Fibroblast of villous mesenchyme (primary cell): ENCODE data around the gene KIRREL3. TPM values are rescaled to one million over a fixed set of nuclear protein-coding genes. Genes with fewer than 3 reads are reported as not detected.

Experiments
- DNase-seq: peaks from one replicate; pipeline ENCODE4 v3.0.0-alpha.2; 2010; ENCODE audit warnings: low read depth
- H3K4me3 ChIP-seq: 2 replicates; pipeline ENCODE4 v1.5.1; 2011; ENCODE audit warnings: low read depth, mild to moderate bottlenecking, low read length
- CTCF ChIP-seq: IDR thresholded peaks from 2 replicates; pipeline ENCODE4 v1.5.1; 2012; ENCODE audit warnings: low read depth, mild to moderate bottlenecking, low read length; ENCODE audit not compliant: insufficient read depth
- total RNA-seq: library from RNA; depleted of rRNA; stranded (reverse); fragments of >200 nt; gene quantifications from 2 replicates; pipeline ENCODE4 v1.2.3, GENCODE V29; 2012

The KIRREL3 gene
- total RNA-seq, 1 donor, result 9.9 TPM

DNA sequence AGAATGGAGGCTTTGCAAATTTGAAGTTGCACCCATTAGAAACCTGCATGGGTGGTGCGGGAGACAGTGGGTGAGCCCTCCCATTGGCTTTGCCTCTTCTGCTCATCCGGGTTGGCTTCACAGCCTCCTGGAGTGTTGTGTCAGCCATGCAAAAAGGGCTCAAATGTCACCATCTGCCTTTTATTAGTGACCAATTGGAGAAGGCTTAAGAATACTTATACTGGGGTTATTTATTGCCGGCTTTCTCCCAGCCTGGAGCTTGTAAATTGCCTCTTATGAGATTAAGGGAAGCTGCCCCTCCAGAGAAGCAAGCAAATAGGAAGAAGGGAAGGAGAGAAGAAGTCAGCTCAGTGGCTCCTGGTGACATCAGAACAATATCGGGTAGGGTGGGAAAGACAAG, 462.5 kb downstream of the KIRREL3 start:
- no peak for TF ChIP-seq CTCF
- H3K4me3 ChIP-seq, result no peak overlapping the region
- DNase-seq, result no peak

- no peak for DNase-seq
- no peak overlapping the region for H3K4me3 ChIP-seq
- TF ChIP-seq CTCF, result no peak
Observed at GRCh38 chr11:126537492-126537891, 463.1 kb downstream of the KIRREL3 start.

GRCh38 chr11:126534141-126534805, 466.3 kb downstream of the KIRREL3 start:
- H3K4me3 ChIP-seq, result no peak overlapping the region

GRCh38 chr11:126533560-126533959, 467.0 kb downstream of the KIRREL3 start:
- H3K4me3 ChIP-seq, result no peak overlapping the region
- TF ChIP-seq CTCF, result no peak
- no peak for DNase-seq

More at GRCh38 chr11:126534141-126534805, 466.3 kb downstream of the KIRREL3 start:
- TF ChIP-seq CTCF, result no peak
- no peak for DNase-seq

GRCh38 chr11:126530416-126530815, 470.2 kb downstream of the KIRREL3 start:
- no peak overlapping the region for H3K4me3 ChIP-seq
- no peak for DNase-seq
- TF ChIP-seq CTCF, result no peak

- no peak for DNase-seq
- no peak overlapping the region for H3K4me3 ChIP-seq
- no peak for TF ChIP-seq CTCF
Observed at GRCh38 chr11:126529037-126529436, 471.5 kb downstream of the KIRREL3 start.

DNA sequence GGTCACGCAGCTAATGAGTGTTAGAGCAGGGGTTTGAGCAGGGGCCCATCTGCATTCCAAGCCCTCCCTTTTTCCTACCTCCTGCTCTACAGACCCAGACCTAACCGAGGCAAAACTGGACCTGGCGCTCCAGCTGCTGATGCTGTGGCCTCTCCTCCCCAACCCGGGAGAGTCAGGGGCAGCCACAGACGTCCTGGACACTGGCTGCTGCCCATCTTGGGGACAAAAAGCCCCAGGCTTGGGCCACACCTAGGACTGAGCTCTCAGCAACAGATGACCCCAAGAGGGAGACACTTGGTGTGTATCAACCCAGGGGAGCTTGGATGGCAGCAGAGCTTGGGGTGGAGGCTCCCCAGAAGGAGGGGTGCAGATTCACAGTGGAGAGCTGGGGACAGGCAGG, 472.5 kb downstream of the KIRREL3 start:
- no peak overlapping the region for H3K4me3 ChIP-seq
- TF ChIP-seq CTCF, result no peak
- DNase-seq, result no peak
